WTC11 (cell line): Measurements from ENCODE around the gene TMTC1.

Source experiments
- CTCF ChIP-seq: fragments of 200-600 bp; IDR thresholded peaks from 2 replicates; pipeline ENCODE4 v1.8.0; 2022; ENCODE audit warnings: antibody characterized with exemption
- ETV6 ChIP-seq: sonication (generic); formaldehyde crosslinking; IDR thresholded peaks from 2 replicates; pipeline ENCODE4 v1.8.1; 2022; ENCODE audit warnings: mild to moderate bottlenecking, missing genetic modification reagents
- GRHL2 ChIP-seq: fragments of 250-450 bp; sonication (Bioruptor Pico); IDR thresholded peaks from 2 replicates; pipeline ENCODE4 v1.8.0; 2022; ENCODE audit warnings: mild to moderate bottlenecking, moderate library complexity; ENCODE audit not compliant: insufficient replicate concordance, severe bottlenecking
- KAT7 ChIP-seq: sonication (generic); formaldehyde crosslinking; IDR thresholded peaks from 2 replicates; pipeline ENCODE4 v1.8.1; 2023; ENCODE audit warnings: missing genetic modification reagents, mild to moderate bottlenecking, borderline replicate concordance
- NR2C2 ChIP-seq: sonication (generic); formaldehyde crosslinking; IDR thresholded peaks from 2 replicates; pipeline ENCODE4 v1.8.0; 2022; ENCODE audit warnings: mild to moderate bottlenecking, missing genetic modification reagents
- SMAD3 ChIP-seq: sonication (generic); formaldehyde crosslinking; IDR thresholded peaks from 2 replicates; pipeline ENCODE4 v1.8.0; 2022; ENCODE audit warnings: missing genetic modification reagents, mild to moderate bottlenecking, borderline replicate concordance
- TEAD4 ChIP-seq: sonication (generic); formaldehyde crosslinking; IDR thresholded peaks from 2 replicates; pipeline ENCODE4 v1.8.0; 2022; ENCODE audit warnings: mild to moderate bottlenecking, missing genetic modification reagents
- USF1 ChIP-seq: sonication (generic); formaldehyde crosslinking; IDR thresholded peaks from 2 replicates; pipeline ENCODE4 v1.8.0; 2022; ENCODE audit warnings: mild to moderate bottlenecking, missing genetic modification reagents
- ZBTB21 ChIP-seq: sonication (generic); formaldehyde crosslinking; IDR thresholded peaks from 2 replicates; pipeline ENCODE4 v1.8.1; 2023; ENCODE audit warnings: mild to moderate bottlenecking, missing genetic modification reagents, borderline replicate concordance
- ZNF138 ChIP-seq: sonication (generic); formaldehyde crosslinking; conservative IDR thresholded peaks from 2 replicates; pipeline ENCODE4 v1.8.1; 2022; ENCODE audit warnings: mild to moderate bottlenecking, moderate library complexity, missing genetic modification reagents
- TF ChIP-seq, protein P1 (sequence below): sonication (generic); formaldehyde crosslinking; conservative IDR thresholded peaks from 2 replicates; pipeline ENCODE4 v1.8.1; 2022; ENCODE audit warnings: mild to moderate bottlenecking, missing genetic modification reagents

DNA sequence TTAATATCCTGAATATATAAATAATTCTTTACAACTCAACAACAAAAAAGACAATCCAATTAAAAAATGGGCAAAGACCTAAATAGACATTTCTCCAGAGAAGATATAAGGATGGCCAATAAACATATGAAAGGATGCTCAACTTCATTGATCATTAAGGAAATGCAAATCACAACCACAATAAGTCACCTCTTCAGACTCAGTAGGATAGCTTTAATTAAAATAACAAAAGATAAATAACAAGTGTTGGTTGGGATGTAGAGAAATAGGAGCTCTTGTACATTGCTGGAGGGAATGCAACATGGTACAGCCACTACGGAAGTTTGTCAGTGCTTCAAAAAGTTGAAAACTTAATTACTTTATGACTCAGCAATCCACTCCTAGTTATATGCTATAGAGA, 156.5 kb downstream of the TMTC1 start:
- TF ChIP-seq CTCF, result no peak
- no peak for TF ChIP-seq ETV6 (CRISPR knock-in tag)
- no peak for TF ChIP-seq KAT7 (CRISPR knock-in tag)
- no peak for TF ChIP-seq NR2C2 (CRISPR knock-in tag)
- TF ChIP-seq SMAD3, result no peak
- TF ChIP-seq, protein P1, sequence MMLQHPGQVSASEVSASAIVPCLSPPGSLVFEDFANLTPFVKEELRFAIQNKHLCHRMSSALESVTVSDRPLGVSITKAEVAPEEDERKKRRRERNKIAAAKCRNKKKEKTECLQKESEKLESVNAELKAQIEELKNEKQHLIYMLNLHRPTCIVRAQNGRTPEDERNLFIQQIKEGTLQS (CRISPR knock-in tag), result no peak
- no peak for TF ChIP-seq ZNF138 (CRISPR knock-in tag)
- no peak for TF ChIP-seq TEAD4 (CRISPR knock-in tag)
- no peak for TF ChIP-seq GRHL2
- no peak for TF ChIP-seq ZBTB21 (CRISPR knock-in tag)
- TF ChIP-seq USF1 (CRISPR knock-in tag), result no peak
